Measurements from ENCODE around the gene MPC1.

Gene MPC1

DNA sequence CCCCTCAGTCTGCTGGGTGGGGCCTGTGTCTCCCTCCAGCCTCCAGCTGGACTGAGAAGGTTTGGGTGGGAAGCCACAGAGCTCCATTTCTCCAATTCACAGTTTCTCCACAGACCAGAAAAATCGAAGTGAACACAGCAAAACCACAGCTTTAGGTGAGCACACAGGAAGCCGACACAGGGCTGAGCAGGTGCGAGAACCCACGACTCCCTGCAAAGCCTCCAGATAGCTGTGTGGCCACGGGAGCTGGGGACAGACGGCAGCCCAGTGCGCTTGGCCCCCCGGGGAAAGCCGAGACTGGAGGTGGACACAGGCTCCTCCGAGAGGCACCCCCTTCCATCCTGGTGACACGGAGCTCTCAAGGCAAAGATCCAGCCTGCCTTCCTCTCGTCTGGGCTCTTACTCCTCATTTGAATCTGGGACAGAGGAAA is 29.0 kb upstream of the MPC1 start:
- 0 out of 2 replicates have a peak, but pooled peaks cover under 1% of the 10 kb centered on the region for H4K20me1 ChIP-seq (ENCODE audit: control insufficient read depth, insufficient read depth, low read depth, low read length)
- H3K27me3 ChIP-seq (ENCODE audit: control insufficient read depth, low read length): no peaks in the 10 kb centered on the region
- H3K4me2 ChIP-seq (ENCODE audit: low read length): no peak overlapping the region
- H3K9me3 ChIP-seq (ENCODE audit: control insufficient read depth, insufficient read depth, low read length): no peaks in the 10 kb centered on the region; the same call in 1 of the 2 replicates
- no peak for TF ChIP-seq EZH2phosphoT487 (IDR thresholded peaks at IDR 0.05; ENCODE audit: borderline replicate concordance, low read length)
- TF ChIP-seq, protein P1, sequence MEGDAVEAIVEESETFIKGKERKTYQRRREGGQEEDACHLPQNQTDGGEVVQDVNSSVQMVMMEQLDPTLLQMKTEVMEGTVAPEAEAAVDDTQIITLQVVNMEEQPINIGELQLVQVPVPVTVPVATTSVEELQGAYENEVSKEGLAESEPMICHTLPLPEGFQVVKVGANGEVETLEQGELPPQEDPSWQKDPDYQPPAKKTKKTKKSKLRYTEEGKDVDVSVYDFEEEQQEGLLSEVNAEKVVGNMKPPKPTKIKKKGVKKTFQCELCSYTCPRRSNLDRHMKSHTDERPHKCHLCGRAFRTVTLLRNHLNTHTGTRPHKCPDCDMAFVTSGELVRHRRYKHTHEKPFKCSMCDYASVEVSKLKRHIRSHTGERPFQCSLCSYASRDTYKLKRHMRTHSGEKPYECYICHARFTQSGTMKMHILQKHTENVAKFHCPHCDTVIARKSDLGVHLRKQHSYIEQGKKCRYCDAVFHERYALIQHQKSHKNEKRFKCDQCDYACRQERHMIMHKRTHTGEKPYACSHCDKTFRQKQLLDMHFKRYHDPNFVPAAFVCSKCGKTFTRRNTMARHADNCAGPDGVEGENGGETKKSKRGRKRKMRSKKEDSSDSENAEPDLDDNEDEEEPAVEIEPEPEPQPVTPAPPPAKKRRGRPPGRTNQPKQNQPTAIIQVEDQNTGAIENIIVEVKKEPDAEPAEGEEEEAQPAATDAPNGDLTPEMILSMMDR (IDR thresholded peaks at IDR 0.05; ENCODE audit: low read depth, low read length, poor library complexity, severe bottlenecking): no peak
- no peaks in the 10 kb centered on the region for H3K79me2 ChIP-seq (ENCODE audit: control insufficient read depth, low read length)
- no peaks in the 10 kb centered on the region for H3K36me3 ChIP-seq (ENCODE audit: control insufficient read depth, low read length)
- no peaks in the 10 kb centered on the region for H3K4me1 ChIP-seq (ENCODE audit: control insufficient read depth, low read length)
- H3K4me3 ChIP-seq (ENCODE audit: low read length): no peak overlapping the region
- no peaks in the 10 kb centered on the region for H3F3A ChIP-seq (ENCODE audit: control insufficient read depth, insufficient read depth)
- H3K9me2 ChIP-seq (replicated peaks; ENCODE audit: control insufficient read depth, low read length): no peaks in the 10 kb centered on the region
- no peak overlapping the region for H3K27ac ChIP-seq (ENCODE audit: low read depth, low read length)

DNA sequence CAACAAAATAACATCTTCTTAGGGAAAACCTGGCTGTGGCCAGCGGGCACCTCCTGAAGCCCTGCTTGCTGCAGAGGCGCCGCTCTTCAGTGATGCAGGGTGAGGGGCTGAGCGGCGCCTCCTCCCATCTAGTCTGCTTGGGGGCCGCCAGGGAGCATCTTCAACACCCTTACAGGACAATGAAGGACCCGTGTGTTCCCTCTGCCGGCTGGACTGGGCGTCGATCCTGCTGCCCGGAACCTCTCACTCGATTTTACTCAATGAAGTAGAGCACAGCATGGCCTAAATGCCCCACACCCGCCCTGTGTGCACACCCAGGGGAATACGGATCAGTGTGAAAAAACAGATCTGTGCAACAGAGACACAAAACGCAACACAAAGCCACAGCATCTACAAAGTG is 28.5 kb upstream of the MPC1 start:
- H3K4me2 ChIP-seq (ENCODE audit: low read length): no peak overlapping the region
- no peak overlapping the region for H3K4me3 ChIP-seq (ENCODE audit: low read length)
- H3F3A ChIP-seq (ENCODE audit: control insufficient read depth, insufficient read depth): no peaks in the 10 kb centered on the region

DNA sequence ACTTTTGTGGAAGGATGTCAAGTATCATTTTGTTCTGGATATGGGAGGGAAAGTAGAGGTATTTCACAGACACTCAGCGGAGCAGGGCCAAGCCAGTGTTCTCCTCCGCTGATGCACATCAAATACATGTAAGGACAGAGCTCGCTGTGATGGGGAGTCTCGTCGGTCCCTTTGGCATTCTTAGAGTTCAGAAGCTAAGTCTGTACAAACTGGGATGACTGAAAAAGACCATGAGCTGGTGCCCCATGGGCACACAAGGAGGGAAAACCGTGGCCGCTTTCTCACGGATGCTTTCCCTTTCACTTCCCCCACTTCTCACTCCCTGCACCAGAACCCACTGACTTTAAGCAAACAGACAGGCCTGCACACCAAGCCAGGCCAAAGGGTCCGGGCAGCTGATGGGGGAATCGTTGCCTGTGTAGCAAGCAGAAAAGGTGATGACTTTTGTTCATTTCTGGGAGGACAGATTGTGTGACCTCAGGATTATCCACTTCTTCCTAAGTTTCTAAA is 27.7 kb upstream of the MPC1 start:
- no peaks in the 10 kb centered on the region for H3K27me3 ChIP-seq (ENCODE audit: control insufficient read depth, low read length)

More for the DNA sequence above, 28.5 kb upstream of the MPC1 start:
- no peaks in the 10 kb centered on the region for H3K4me1 ChIP-seq (ENCODE audit: control insufficient read depth, low read length)
- no peaks in the 10 kb centered on the region for H3K9me2 ChIP-seq (replicated peaks; ENCODE audit: control insufficient read depth, low read length)
- TF ChIP-seq EZH2phosphoT487 (IDR thresholded peaks at IDR 0.05; ENCODE audit: borderline replicate concordance, low read length): no peak
- TF ChIP-seq, protein P1 (IDR thresholded peaks at IDR 0.05; ENCODE audit: low read depth, low read length, poor library complexity, severe bottlenecking): no peak
- H4K20me1 ChIP-seq (ENCODE audit: control insufficient read depth, insufficient read depth, low read depth, low read length): no peaks in the 10 kb centered on the region
- H3K9me3 ChIP-seq (ENCODE audit: control insufficient read depth, insufficient read depth, low read length): no peaks in the 10 kb centered on the region; the same call in 1 of the 2 replicates
- H3K27me3 ChIP-seq (ENCODE audit: control insufficient read depth, low read length): no peaks in the 10 kb centered on the region
- no peaks in the 10 kb centered on the region for H3K79me2 ChIP-seq (ENCODE audit: control insufficient read depth, low read length)
- no peaks in the 10 kb centered on the region for H3K36me3 ChIP-seq (ENCODE audit: control insufficient read depth, low read length)
- H3K27ac ChIP-seq (ENCODE audit: low read depth, low read length): no peak overlapping the region

More for the DNA sequence above, 27.7 kb upstream of the MPC1 start:
- Histone ChIP-seq H3K27ac (ENCODE audit: low read depth, low read length) (no peak overlapping the region), H4K20me1 (ENCODE audit: control insufficient read depth, insufficient read depth, low read depth, low read length) (no peaks in the 10 kb centered on the region), H3K79me2 (ENCODE audit: control insufficient read depth, low read length) (no peaks in the 10 kb centered on the region), H3F3A (ENCODE audit: control insufficient read depth, insufficient read depth) (no peaks in the 10 kb centered on the region), H3K4me1 (ENCODE audit: control insufficient read depth, low read length) (no peaks in the 10 kb centered on the region), H3K9me2 (replicated peaks; ENCODE audit: control insufficient read depth, low read length) (no peaks in the 10 kb centered on the region), H3K4me2 (ENCODE audit: low read length) (no peak overlapping the region), H3K4me3 (ENCODE audit: low read length) (no peak overlapping the region), H3K36me3 (ENCODE audit: control insufficient read depth, low read length) (no peaks in the 10 kb centered on the region), H3K9me3 (ENCODE audit: control insufficient read depth, insufficient read depth, low read length) (no peaks in the 10 kb centered on the region)
- no peak for TF ChIP-seq EZH2phosphoT487 (IDR thresholded peaks at IDR 0.05; ENCODE audit: borderline replicate concordance, low read length)
- TF ChIP-seq, protein P1 (IDR thresholded peaks at IDR 0.05; ENCODE audit: low read depth, low read length, poor library complexity, severe bottlenecking): no peak
